ENCODE results near the gene DUOX2.
"Not testable (repeated sequence)": the region's sequence is repeated elsewhere in the genome, so short reads cannot be mapped to it uniquely, and the experiment has no call there.

DUOX2 gene

DNA sequence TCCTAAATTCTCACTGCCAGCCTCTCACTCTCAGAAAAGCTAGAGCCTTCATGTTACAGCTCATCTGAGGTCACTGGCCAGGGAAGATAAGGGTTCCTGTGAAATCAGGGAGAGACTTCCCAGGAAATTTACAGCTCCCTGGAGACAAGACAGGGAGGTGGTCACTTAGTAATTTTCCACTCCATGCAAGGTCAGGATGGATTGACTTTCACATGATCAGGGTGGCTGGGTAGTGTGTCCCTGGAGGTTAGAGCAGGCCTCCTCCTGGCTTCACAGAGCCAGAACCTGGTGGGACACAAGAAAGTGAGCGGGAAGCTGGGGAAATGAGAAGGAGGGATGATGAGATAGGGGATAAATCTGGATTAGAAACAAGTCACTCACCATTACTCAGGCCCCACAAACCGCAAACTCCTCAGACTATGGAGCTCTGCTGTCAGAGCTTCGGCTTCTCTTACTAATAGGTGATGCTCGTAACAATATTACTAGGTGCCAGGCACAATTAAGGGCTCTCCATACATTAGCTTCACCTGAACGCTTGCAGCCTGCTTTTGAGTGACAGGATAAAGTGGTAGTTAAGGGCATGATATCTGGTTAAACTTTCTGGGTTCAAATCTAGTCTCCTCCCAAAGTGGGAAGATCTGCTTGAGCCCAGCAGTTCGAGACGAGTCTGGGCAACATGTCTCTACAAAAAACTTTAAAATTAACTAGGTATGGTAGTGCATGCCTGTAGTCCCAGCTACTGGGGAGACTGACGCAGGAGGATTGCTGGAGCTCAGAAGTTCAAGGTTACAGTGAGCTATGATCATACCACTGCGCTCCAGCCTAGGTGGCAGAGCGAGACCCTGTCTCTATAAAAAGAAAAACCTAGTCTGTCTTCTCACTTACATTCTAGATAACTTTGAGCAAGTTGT, 24.9 kb downstream of the DUOX2 start:
- DNase-seq (ENCODE audit: low spot score), result no peak
- in situ Hi-C loops (cut with MboI; ENCODE audit: low pct_unique_long_range_greater_than_20kb, low sequenced_read_pairs, unreplicated experiment), result no loop called here
- TF ChIP-seq, protein P1, sequence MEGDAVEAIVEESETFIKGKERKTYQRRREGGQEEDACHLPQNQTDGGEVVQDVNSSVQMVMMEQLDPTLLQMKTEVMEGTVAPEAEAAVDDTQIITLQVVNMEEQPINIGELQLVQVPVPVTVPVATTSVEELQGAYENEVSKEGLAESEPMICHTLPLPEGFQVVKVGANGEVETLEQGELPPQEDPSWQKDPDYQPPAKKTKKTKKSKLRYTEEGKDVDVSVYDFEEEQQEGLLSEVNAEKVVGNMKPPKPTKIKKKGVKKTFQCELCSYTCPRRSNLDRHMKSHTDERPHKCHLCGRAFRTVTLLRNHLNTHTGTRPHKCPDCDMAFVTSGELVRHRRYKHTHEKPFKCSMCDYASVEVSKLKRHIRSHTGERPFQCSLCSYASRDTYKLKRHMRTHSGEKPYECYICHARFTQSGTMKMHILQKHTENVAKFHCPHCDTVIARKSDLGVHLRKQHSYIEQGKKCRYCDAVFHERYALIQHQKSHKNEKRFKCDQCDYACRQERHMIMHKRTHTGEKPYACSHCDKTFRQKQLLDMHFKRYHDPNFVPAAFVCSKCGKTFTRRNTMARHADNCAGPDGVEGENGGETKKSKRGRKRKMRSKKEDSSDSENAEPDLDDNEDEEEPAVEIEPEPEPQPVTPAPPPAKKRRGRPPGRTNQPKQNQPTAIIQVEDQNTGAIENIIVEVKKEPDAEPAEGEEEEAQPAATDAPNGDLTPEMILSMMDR (IDR thresholded peaks at IDR 0.05; ENCODE audit: extremely low read depth, insufficient read depth, missing control alignments), result no peak

DNA sequence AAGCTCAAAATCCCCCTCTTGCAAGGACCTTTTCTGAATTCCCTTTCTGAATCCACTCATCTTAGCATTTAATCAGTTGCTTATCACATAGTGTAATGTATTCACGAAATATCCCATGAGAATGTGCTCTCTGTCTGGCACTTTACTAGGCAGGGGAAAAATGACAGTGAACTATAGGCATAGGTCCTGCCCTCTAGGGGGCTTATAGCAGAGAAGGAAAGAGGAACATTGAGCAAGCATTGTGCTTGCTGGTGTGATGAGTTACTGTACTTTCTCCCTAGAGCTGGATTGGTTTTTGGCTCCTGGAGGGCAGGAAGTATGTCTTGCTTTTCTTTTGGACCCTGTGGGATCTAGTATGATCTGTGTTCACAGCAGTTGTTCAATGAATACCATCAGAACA, 26.5 kb downstream of the DUOX2 start:
- in situ Hi-C loops (cut with MboI; ENCODE audit: low pct_unique_long_range_greater_than_20kb, low sequenced_read_pairs, unreplicated experiment), result no loop called here
- DNase-seq (ENCODE audit: low spot score), result no peak

GRCh38 chr15:45084163-45084562, 29.8 kb downstream of the DUOX2 start:
- in situ Hi-C loops (cut with MboI; ENCODE audit: low pct_unique_long_range_greater_than_20kb, low sequenced_read_pairs, unreplicated experiment), result no loop called here

More for the DNA sequence above, 26.5 kb downstream of the DUOX2 start:
- TF ChIP-seq, protein P1 (IDR thresholded peaks at IDR 0.05; ENCODE audit: extremely low read depth, insufficient read depth, missing control alignments), result no peak

GRCh38 chr15:45083223-45083622, 30.7 kb downstream of the DUOX2 start:
- no peak for DNase-seq (ENCODE audit: low spot score)
- in situ Hi-C loops (cut with MboI; ENCODE audit: low pct_unique_long_range_greater_than_20kb, low sequenced_read_pairs, unreplicated experiment), result no loop called here
- TF ChIP-seq, protein P1 (IDR thresholded peaks at IDR 0.05; ENCODE audit: extremely low read depth, insufficient read depth, missing control alignments), result no peak

More at GRCh38 chr15:45084163-45084562, 29.8 kb downstream of the DUOX2 start:
- no peak for DNase-seq (ENCODE audit: low spot score)
- TF ChIP-seq, protein P1 (IDR thresholded peaks at IDR 0.05; ENCODE audit: extremely low read depth, insufficient read depth, missing control alignments), result no peak

- in situ Hi-C loops (cut with MboI; ENCODE audit: low pct_unique_long_range_greater_than_20kb, low sequenced_read_pairs, unreplicated experiment); DNase-seq (ENCODE audit: low spot score): not testable (repeated sequence)
These were observed 31.6 kb downstream of the DUOX2 start for GRCh38 chr15:45082412-45082811.

DNA sequence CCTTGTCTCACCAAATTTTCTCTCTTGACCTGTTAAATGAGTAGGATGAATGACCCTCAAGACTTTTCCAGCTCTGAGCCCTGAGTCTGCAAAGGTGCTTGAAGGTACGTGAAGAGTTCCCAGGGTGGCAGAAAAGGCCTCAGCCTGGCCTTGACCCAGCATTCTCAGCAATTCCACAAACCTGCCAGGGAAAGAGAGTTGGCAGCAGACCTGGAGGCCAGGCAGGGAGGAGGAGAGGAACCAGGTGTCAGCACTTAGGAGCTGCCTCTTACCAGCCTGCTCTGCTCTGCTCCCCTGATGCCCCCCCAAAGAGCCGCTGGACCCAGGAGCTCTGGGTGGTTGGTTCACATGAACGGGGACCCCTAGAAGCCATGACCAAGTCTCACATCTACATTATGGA, 33.4 kb downstream of the DUOX2 start:
- in situ Hi-C loops (cut with MboI; ENCODE audit: low pct_unique_long_range_greater_than_20kb, low sequenced_read_pairs, unreplicated experiment); DNase-seq (ENCODE audit: low spot score): not testable (repeated sequence)

- DNase-seq (ENCODE audit: low spot score); in situ Hi-C loops (cut with MboI; ENCODE audit: low pct_unique_long_range_greater_than_20kb, low sequenced_read_pairs, unreplicated experiment): not testable (repeated sequence)
These were observed 34.2 kb downstream of the DUOX2 start for GRCh38 chr15:45079628-45080246.

- in situ Hi-C loops (cut with MboI; ENCODE audit: low pct_unique_long_range_greater_than_20kb, low sequenced_read_pairs, unreplicated experiment); DNase-seq (ENCODE audit: low spot score): not testable (repeated sequence)
These were observed 34.8 kb downstream of the DUOX2 start for GRCh38 chr15:45079201-45079600.

DNA sequence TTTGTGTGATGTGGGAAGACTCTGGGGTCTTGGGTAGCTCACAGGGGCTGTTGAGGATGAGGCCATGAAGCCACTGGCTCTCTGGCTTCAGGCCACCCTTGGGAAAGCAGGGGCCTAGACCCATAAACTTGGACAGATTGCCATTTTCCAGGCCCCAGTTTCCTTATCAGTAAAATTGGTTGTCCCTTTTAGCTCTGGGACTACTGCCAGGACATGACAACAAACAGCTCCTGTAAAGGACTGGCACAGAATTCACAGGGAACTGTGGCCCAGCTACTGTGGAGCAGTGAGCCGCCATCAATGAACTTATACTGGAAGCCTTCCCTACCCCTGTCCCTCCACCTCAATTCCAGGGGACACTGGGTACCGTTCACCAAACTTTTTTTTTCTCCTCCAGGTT, 36.6 kb downstream of the DUOX2 start:
- DNase-seq (ENCODE audit: low spot score); in situ Hi-C loops (cut with MboI; ENCODE audit: low pct_unique_long_range_greater_than_20kb, low sequenced_read_pairs, unreplicated experiment): not testable (repeated sequence)

DNA sequence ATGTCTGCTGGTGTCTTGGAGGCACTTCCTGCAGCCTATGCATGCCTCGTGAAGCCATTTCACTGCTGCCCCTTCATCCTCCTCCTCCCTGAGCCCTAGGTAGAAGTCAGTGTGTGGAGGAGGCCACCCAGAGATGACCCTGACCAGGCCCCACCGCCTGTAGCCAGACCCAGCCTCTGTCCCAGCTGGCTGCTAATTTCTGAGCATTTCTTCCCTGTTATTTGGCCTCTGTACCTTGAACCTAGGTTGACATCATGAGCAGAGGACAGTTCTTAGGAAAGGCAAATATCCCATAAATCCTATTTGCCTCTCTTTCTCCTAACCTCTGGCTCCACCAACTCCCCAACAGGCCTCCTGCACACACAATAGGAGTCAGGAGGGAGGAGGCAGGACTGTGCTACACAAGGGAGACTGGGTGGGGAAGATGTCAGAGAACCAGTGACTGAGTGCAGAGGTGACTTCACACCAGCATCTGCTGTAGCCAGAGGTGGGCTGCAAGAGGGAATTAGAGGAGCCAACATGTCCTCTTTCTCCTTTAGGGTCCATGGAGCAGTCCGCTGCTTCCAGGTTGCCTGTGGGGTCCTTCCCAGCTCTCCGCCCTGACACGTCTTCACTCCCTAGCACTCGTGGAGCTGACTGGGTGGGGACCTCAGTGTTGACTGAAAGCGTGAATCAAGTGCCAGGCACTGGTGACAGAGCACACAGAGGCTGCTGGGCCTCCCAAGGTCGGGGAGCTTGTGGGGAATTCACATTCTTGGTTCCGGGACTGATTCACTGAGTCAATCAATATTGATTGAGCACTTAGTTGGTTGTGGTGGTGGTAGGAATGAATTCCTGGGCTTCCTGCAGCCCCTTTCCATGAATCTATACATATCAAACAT, 38.3 kb downstream of the DUOX2 start:
- in situ Hi-C loops (cut with MboI; ENCODE audit: low pct_unique_long_range_greater_than_20kb, low sequenced_read_pairs, unreplicated experiment); DNase-seq (ENCODE audit: low spot score): not testable (repeated sequence)

GRCh38 chr15:45073602-45074001, 40.4 kb downstream of the DUOX2 start:
- in situ Hi-C loops (cut with MboI; ENCODE audit: low pct_unique_long_range_greater_than_20kb, low sequenced_read_pairs, unreplicated experiment); DNase-seq (ENCODE audit: low spot score): not testable (repeated sequence)

GRCh38 chr15:45069942-45070360, 44.0 kb downstream of the DUOX2 start:
- in situ Hi-C loops (cut with MboI; ENCODE audit: low pct_unique_long_range_greater_than_20kb, low sequenced_read_pairs, unreplicated experiment); DNase-seq (ENCODE audit: low spot score): not testable (repeated sequence)

Data from GM13977 (cell line).